ENCODE results near the gene CBX1.

CBX1 gene

GRCh38 chr17:48101012-48101720 is at the start of gene CBX1:
TSS of gene CBX1 (minus strand) at chr17:48101478. CDS start at chr17:48077004, 24,474 bp downstream.
- peak; percentile 77 for DNase-seq (ENCODE audit: low read depth)

DNA sequence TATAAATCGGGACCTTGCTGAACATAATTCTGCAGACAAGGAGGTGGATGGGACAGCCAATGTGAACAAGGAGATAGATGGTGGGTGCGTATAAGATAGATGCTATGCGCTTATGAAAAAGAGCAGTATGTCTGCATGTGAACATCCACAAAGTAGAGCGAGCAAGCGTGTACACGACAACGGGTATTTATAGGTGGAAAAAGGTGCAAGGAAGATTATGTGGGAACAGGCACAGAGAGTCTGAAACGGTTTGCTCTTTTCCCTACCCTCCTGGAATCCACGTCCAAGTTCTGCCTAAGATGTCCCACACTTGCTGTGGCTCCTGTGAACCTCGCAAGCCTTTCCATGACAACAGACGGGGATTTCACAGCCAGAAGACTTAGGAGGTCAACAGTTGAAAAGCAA is 49.3 kb upstream of the CBX1 start:
- no peak for DNase-seq (ENCODE audit: low read depth)

DNA sequence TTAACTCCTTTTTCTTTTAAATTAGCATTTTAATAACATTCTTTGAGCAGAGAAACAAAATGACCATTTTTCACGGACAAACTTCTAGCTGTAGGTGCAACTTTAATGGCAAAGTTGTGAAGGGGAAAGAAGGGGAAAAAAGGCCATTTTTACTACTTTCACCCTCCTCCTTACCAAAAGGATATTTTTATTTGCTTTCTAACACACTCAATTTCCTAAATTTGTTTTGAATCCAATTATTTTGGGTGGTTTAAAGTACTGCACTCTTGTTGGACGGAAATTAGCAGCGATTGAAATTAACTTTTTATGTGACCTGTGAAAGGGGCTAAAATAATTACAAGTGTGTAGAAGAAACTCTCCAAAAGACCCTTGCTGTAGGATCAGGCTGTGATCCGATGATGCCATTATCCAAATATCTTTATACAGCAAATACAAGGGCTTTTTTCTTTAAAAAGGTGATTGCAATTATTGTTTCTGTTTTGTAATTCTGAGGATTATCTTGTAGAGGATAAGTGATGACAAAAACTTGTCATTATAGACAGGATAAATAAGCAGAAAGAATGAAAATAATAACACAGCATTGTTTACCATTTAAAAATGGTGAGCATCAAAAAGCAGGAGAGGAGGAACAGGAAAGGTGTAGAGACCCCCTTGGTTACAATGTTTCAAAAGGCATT is 48.6 kb upstream of the CBX1 start:
- DNase-seq (ENCODE audit: low read depth), result no peak

- no peak for DNase-seq (ENCODE audit: low read depth)
Observed at GRCh38 chr17:48148854-48149786, 47.8 kb upstream of the CBX1 start.

DNA sequence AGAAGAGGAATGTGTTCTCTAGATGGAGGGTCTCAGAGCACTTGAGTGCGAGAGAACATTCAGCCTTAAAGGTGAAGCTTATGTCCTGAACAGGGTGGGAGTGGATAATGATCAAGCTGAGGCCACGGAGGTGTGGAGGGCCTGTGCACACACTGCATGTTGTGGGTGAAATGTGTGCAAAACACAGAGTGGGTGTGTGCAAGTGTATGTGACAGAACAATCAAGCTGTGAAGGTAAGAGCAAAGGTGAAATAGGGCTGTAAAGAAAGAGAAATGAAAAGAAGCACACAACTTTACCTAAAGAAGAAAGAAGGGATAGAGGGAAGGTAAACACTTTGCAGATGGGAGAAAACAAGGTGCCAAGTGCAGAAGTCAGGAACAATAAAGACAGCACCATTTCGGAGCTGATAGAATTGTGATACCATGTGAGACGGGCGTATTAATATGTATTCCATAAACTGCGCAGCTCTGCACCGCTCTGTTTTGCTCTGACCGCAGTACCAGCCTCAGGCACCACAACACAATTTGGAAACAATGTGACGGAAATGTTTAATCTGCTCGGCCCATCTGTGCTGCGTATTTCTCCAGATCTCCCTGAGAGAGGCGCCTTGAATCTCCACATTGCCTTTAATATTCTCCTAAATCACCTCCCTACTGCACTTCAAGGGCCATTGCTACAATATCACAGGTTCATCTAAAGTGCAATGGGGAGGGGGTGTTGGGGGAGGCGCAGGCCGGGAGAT is 46.9 kb upstream of the CBX1 start:
- DNase-seq (ENCODE audit: low read depth), result no peak

DNA sequence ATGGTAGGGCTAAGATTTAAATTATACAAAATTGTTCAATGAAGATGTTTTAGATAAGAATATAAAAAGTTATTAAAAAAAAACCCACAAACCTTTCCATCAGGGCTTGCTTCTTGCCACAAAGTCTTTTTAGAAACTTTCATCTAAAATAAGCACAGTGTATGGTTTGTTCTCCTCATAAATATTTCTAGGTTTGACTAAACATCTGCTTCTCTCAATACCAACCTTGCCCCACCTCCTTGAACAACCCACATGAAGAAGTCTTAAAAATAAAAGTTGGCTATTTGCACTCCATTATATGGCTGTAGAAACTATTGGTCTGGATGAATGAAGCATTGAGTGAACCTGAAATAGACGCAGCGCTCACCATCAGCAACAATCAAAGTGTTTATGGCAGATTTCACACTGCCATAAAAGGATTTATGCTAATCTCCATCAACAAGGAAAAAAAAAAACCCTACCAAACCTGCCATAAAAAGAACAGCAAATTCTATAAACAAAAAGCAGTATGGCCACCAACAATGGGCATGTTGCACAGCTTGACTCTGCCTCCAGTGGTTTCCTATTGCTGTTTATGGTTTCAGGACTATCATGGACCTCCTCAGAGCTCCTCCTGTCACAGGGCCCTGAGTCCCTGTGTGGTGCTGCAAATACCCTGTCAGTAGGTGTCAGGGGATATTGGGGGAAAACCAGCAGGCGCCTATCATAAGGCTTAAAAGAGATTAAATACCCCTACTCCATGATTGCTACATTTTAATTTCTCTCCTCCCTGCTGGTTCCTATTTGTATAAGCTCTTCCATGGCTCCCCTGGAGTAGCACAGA is 43.9 kb upstream of the CBX1 start:
- DNase-seq (ENCODE audit: low read depth), result no peak

DNA sequence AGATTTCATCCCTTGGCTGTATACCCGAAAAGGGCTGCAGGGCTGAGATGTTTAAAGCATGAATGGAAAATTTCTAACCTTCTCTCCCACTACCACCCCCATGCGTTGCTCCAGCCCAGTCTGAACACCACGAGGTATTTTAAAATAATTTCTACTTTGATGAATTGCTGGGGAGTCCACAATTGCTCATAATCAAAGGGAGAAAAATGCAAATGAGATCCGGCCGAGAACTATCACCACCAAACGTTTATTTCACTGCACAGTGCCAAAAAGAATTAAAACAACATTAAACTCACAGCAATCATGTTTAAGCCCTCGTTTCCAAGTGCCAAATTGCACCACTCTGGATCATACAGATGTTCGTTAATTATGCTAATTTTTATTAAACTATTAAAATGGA is 43.0 kb upstream of the CBX1 start:
- no peak for DNase-seq (ENCODE audit: low read depth)

GRCh38 chr17:48143629-48144028 is 42.4 kb upstream of the CBX1 start:
- no peak for DNase-seq (ENCODE audit: low read depth)

- DNase-seq (ENCODE audit: low read depth), result no peak
Observed at GRCh38 chr17:48139944-48140343, 38.7 kb upstream of the CBX1 start.

- DNase-seq (ENCODE audit: low read depth), result no peak
Observed at GRCh38 chr17:48137656-48138055, 36.4 kb upstream of the CBX1 start.

GRCh38 chr17:48134912-48135480 is 33.7 kb upstream of the CBX1 start:
- no peak for DNase-seq (ENCODE audit: low read depth)

- DNase-seq (ENCODE audit: low read depth), result no peak
Observed at GRCh38 chr17:48132385-48132784, 31.1 kb upstream of the CBX1 start.

DNA sequence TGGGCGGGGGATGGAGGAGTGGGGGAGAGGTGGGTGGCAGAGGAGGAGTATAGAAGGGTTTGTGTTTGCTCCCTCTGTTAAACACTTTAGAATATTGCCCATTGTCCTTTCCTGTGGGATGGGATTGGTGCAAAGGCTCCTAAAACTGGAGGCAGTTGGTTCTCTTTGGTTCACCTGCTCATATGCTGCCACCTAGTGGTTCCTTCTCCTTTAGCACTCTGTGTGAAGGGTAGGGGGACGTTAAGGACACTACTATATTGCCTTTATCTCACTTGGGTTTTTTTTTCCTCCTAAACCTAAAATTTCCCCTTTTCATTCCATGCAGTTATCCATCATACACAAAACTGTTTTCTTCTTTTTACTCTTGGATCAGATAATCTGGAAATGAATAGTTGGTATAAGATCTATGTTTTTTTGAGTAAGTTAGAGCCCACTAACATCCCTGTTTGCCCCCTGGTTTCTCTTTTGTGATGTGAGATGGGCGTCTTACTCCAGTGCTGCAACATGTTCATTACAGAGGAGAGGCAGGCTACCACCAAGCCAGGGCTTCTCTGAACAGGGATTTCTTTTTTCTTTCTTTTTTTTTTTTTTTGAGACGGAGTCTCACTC is 30.0 kb upstream of the CBX1 start:
- DNase-seq (ENCODE audit: low read depth), result peak; percentile 13

DNA sequence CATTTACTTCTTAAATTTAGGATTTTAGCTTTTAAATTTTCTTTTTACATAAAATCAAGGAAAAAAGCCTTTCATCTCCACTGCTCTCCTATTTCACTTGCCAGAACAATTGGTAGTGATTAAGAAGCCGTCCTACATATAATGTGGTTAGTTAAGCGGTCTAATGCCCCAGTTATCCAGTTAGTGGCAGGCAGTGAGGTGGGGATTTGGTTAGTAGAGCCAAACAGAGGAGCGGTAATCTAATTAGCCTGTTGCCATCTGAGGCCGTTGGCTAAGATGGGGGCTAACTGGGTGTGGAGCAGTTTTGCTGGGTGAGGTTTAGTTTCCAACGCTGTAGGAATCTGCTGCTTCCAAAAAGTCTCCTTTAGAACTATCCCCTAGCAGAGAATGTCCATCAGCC is 28.7 kb upstream of the CBX1 start:
- no peak for DNase-seq (ENCODE audit: low read depth)

DNA sequence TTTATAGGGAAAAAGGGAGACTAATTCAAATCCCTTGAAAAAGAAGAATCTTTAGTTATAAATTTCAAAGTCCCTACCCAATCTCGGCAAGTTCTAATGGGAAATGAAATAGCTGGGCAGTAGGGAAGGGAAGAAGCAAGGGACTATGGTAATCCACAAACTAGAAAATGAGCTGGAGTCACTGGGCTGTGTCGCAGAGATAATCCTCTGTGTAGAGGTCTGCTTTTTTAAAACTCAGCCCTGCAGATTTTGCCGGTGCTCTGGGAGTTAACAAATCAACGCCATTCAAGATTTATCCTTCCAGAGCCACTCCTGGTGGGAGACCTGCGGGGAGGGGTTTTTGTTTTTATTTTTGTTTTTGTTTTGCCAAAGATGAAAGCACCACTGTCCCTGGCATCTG is 27.1 kb upstream of the CBX1 start:
- no peak for DNase-seq (ENCODE audit: low read depth)

GRCh38 chr17:48127371-48128051 is 26.2 kb upstream of the CBX1 start:
- no peak for DNase-seq (ENCODE audit: low read depth)

- no peak for DNase-seq (ENCODE audit: low read depth)
Observed at GRCh38 chr17:48126532-48126850, 25.2 kb upstream of the CBX1 start.

- DNase-seq (ENCODE audit: low read depth), result no peak
Observed at GRCh38 chr17:48125829-48126531, 24.7 kb upstream of the CBX1 start.

GRCh38 chr17:48123776-48124388 is 22.6 kb upstream of the CBX1 start:
- DNase-seq (ENCODE audit: low read depth), result no peak

All from non-pigmented ciliary epithelial cell (primary cell).